ENCODE results near the gene GHDC.
"Not testable (repeated sequence)": the region's sequence is repeated elsewhere in the genome, so short reads cannot be mapped to it uniquely, and the experiment has no call there.

GHDC gene

DNA sequence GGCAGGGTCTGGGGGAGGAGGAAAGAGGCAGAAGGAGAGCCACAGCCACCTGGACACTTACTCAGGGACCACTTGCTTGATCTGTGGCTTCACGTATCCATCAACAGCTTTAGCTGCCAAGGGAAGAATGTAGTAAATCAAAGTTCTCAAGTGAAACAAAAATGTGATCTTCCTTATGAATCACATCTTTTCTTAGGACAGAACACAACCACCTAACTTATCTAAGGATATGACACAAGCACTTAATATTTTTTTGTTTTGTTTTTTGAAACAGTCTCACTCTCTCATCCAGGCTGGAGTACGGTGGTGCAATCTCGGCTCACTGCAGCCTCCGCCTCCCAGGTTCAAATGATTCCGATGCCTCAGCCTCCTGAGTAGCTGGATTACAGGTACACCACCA, 8.4 kb upstream of the GHDC start:
- DNase-seq (ENCODE audit: low spot score): no peak

GRCh38 chr17:42202159-42202558, 7.9 kb upstream of the GHDC start:
- DNase-seq (ENCODE audit: low spot score): no peak

DNA sequence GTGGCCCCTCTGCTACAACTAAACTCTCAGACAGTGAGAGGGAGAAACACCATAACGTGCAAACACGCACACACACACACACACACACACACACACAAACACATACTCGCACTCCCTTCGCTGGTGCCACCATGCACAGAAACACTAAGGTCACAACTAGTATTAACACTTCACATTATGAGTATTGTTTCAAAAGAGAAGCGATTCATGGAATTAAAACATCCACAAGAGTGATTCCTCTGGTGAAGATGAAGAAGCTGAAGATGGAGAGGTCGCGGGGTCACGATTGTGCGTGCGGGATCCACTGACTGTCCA, 7.1 kb upstream of the GHDC start:
- no peak for DNase-seq (ENCODE audit: low spot score)

- DNase-seq (ENCODE audit: low spot score): no peak
Measured at GRCh38 chr17:42200706-42201457, 6.6 kb upstream of the GHDC start.

DNA sequence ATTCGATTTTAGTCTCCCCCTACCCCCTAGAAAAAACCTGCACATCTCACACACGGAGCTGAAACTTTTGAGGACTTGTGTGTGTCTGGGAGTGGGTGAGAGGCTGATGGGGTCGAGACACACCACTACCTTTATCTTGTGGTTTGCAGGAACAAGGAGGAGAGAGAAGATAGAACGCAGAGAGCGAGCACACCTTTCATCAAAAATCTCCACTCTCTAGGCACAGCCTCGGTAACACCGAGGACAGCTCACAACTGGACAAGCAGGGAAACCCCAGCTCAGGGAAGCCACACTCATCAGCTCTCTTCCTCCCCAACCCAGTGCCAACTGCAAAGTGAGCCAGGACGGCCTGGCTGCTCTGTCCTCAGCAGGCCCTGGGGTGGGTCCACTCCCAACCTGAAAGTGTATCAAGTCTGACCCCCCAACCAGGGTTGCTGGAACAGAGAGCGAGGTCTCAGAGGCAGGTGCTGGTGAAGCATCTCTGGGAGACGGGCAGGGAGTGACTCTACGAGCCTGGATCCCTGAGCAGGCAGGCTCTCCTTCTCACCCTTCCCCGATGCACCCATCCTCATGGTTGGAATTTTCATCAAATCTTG, 5.2 kb upstream of the GHDC start:
- no peak for DNase-seq (ENCODE audit: low spot score)

DNA sequence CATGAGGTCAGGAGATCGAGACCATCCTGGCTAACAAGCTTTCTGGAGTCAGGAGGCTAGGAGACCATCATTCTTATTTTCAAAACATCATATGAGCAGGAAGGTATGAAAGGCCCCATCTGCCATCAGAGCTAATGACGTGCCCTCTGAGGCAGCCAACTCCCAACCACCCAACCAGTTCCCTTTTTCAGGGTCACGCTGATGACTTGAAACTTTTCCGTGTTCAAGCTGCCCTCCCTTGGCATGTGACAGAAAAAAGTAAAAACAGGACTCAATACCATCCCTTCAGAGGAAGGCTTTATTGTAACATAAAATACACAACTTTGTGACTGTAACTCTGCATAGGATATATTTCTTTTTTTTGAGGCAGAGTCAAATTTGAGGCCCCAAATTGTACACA, 4.6 kb upstream of the GHDC start:
- DNase-seq (ENCODE audit: low spot score): peak; percentile 20

GRCh38 chr17:42197564-42198156, 3.4 kb upstream of the GHDC start:
- DNase-seq (ENCODE audit: low spot score): no peak

DNA sequence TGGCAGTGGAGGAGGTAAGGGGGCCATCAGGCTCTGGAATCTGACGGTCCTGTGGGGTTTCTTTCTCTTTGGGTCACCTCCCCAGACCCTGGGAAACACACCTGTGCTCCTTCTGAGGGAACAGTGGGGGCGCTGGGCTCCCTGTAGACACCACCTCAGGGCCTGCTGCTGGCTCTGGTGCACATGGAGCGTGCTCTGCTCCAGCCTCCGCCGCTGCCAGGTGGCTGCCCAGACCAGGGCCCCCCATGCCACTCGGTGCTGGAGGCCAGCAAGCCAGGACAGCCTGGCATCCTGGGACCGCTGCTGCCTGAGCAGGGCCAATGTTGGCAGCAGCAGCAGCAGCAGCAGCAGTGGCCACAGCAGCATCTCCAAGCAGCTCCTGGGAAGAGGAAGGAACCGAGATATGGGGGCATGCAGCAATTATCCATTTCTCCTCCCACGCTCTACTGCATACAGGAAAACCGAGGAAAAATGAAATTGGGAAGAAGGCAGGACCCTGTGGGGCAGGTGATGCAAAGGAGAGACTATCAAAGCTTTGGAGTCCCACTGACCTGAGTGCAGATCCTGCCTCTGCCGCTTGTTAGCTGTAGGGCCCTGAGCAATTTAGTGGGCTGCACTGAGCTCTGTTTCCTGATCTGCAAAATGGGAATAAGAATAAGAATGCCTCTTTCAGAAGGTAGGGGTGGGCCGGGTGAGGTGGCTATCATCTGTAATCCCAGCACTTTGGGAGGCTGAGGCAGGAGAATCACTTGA, 902 bp downstream of the GHDC start:
- no peak for DNase-seq (ENCODE audit: low spot score)

GRCh38 chr17:42192189-42193126, 1.8 kb downstream of the GHDC start:
- DNase-seq (ENCODE audit: low spot score): no peak

DNA sequence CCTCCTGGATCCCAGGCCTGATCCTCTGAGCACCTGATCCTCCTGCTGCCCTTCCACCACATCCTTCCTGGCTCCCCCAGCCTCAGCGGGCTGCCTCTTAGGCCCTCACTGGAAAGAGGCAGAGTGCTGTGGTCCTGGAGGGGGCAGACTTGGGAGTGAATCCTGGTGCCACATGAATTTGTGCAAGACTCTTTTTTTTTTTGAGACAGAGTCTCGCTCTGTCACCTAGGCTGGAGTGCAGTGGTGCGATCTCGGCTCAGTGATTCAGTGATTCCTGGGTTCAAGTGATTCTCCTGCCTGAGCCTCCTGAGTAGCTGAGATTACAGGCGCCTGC, 3.1 kb downstream of the GHDC start:
- DNase-seq (ENCODE audit: low spot score): no peak

DNA sequence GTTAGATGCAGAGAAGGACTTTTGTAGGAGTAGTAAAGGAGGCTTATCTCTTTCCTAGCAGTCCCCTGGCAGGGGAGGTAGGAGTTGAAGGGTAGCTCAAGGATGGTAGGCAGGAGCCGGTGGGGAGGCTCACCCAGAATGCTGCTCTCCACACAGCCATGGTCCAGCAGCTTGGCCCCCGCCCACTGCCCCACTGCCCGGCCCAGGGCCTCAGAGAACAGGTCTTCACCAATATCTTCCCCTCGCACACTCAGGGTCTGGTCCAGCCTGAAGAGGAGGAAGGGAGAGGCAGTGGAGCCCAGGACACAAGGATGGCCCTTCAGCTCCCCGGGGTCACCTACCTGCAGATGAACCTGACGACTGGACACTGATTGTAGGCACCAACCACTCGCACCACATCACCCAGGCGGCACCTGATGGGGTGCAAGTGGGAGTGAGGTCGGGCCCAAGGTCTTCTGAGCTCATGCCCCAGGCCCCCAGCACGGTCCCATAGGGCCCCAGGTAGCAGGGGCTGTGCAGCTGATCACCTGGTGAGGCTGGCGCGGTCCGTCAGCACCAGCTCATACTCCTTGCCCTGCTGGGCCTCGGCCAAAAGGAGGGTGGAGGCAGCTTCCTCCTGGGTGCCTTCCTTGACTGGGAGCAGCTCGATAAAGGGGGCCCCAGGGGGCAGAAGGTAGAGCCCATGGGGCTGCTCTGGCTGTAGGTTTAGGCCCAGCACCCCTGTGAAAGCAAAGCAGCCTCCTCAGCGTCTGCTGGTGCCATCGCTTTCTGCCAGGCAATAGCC, 3.6 kb downstream of the GHDC start:
- no peak for DNase-seq (ENCODE audit: low spot score)

DNA sequence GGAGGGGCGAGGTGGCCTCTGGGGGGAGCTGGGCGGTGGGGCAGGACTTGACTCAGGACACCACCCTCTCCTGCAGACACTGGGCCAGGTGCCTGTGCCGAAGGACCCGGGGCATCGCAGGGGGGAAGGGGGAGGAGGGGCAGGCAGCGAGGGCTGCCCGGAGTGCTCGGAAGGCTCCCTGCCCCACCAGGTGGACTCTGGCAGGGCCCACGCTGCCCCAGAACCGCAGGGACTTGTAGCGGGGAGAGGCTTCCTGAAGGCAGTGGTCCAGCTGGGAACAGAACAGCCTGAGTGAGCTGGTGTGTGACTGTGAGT, 4.7 kb downstream of the GHDC start:
- DNase-seq (ENCODE audit: low spot score): no peak

DNA sequence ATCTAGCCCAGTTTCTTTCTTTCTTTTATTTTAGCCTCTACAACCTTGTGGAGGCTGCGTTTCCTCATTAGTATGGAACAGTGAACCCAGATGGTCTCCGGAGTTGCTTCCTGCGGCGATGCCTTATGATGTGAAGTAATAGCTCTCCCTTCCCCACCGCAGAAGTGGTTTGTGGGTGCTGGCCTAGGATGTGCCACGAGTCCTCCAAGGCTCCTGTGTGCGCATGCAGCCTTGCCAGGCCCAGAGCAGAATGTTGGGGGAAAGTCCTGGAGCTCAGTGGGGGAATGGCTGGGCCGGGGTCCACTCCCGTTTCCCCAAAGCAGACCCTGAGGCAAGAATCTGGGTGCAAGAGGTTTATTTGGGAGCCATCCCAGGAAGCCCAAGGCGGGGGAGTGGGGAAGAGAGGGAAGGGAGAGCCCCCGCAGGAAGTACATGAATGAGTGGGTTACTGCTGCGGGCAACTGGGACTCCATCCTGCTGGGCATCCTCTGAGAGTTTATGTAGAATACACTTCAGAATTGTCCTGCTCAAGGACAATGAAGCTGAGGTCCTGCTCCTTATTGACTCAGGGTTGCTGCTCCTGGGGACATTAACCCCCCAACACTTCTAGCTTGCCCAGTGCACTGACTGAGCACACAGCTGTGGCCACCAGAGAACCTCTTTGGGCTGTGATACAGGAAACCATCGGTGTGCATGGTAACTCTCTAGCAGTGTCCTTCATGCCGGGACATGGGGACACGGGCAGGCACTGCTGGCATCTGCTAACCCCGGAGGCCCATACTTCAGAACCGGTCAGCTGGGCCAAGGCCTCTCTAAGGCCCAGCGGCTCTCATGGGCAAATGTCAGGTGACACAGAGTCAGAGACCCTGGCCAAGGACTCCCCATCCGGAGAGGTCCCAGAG, 5.3 kb downstream of the GHDC start:
- DNase-seq (ENCODE audit: low spot score): no peak

- DNase-seq (ENCODE audit: low spot score): no peak
Measured at GRCh38 chr17:42187833-42188232, 6.5 kb downstream of the GHDC start.

- DNase-seq (ENCODE audit: low spot score): not testable (repeated sequence)
Measured at GRCh38 chr17:42186191-42186590, 8.1 kb downstream of the GHDC start.

GRCh38 chr17:42185621-42185930, 8.7 kb downstream of the GHDC start:
- DNase-seq (ENCODE audit: low spot score): no peak

DNA sequence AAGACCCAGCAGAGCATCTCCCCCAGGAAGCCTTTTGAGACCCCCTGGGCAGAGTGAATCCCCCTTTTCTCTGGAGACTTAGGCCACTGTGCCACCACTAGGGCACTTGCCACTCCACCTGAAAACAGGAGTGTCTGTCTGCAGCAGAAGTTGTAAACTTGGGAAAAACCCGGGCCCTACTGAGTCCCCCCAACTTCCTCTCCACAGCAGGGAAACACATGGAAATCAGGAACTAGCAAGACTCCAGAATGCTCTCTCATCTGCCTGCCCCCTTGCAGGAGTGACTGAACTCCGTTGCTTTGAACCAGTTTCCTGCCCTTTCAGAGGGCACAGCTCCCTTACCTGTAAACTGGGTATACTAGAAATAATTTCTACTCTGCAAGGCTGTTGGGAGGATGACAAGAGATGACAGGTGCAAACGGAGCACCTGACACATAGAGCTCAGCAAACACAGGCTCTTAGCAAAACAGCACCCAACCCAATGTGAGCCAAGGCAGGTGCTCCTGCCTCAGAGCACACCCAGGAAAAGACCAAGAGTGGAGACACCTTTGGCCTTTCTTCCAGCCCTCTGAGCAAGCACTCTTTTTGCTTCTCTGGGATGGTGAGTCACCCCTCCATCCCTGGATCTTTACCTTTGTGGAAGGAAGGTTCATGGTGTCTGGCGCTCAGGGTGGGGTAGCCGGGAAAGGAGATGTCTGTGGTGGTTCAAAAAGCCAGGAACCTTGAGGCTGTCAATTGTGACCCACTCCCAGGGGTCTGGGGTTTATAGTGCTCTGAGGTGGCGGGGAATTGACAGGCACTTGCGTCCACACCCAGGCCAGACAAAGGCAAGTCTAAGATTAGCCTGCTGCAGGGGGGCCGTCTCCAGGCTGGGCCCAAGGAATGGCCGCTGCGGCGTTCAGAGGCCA, 9.3 kb downstream of the GHDC start, which contains the start of gene HCRT:
Gene HCRT (minus strand): TSS at position 740 of the 908 bp plus-strand sequence. CDS start 87 bp downstream, at position 653.
- no peak for DNase-seq (ENCODE audit: low spot score)

- DNase-seq (ENCODE audit: low spot score): peak; percentile 67
Measured at GRCh38 chr17:42183741-42184711, 10.3 kb downstream of the GHDC start.
